UCSD-AML1 (cell line): Measurements from ENCODE around the gene CTNNA3.
"Not testable (repeated sequence)": the region's sequence is repeated elsewhere in the genome, so short reads cannot be mapped to it uniquely, and the experiment has no call there.

ENCODE experiments used
- DNase-seq: peaks from one replicate; lab custom pipeline; 2025; ENCODE audit not compliant: unreplicated experiment; lab: John Stamatoyannopoulos, UW

CTNNA3 gene

GRCh38 chr10:66463611-66464010, 1232.4 kb downstream of the CTNNA3 start:
- no peak for DNase-seq

GRCh38 chr10:66457629-66458028, 1238.4 kb downstream of the CTNNA3 start:
- DNase-seq, result no peak

GRCh38 chr10:66455304-66455703, 1240.7 kb downstream of the CTNNA3 start:
- no peak for DNase-seq

- DNase-seq, result no peak
These were observed 1255.4 kb downstream of the CTNNA3 start for GRCh38 chr10:66440568-66440967.

GRCh38 chr10:66414943-66415342, 1281.1 kb downstream of the CTNNA3 start:
- peak; percentile 2 for DNase-seq

- no peak for DNase-seq
These were observed 1290.4 kb downstream of the CTNNA3 start for GRCh38 chr10:66405566-66405965.

- no peak for DNase-seq
These were observed 1297.3 kb downstream of the CTNNA3 start for GRCh38 chr10:66398669-66399068.

- no peak for DNase-seq
These were observed 1301.5 kb downstream of the CTNNA3 start for GRCh38 chr10:66394342-66395063.

- DNase-seq, result no peak
These were observed 1305.1 kb downstream of the CTNNA3 start for GRCh38 chr10:66390926-66391325.

- DNase-seq, result no peak
These were observed 1315.0 kb downstream of the CTNNA3 start for GRCh38 chr10:66381045-66381444.

- no peak for DNase-seq
These were observed 1317.7 kb downstream of the CTNNA3 start for GRCh38 chr10:66378117-66378876.

GRCh38 chr10:66368146-66368545, 1327.8 kb downstream of the CTNNA3 start:
- DNase-seq, result no peak

- DNase-seq, result no peak
These were observed 1329.8 kb downstream of the CTNNA3 start for GRCh38 chr10:66366163-66366562.

- no peak for DNase-seq
These were observed 1330.3 kb downstream of the CTNNA3 start for GRCh38 chr10:66365686-66366085.

- DNase-seq, result no peak
These were observed 1333.5 kb downstream of the CTNNA3 start for GRCh38 chr10:66362522-66362921.

GRCh38 chr10:66353822-66354221, 1342.2 kb downstream of the CTNNA3 start:
- not testable (repeated sequence) for DNase-seq

- no peak for DNase-seq
These were observed 1342.6 kb downstream of the CTNNA3 start for GRCh38 chr10:66353422-66353821.

GRCh38 chr10:66350622-66351399, 1345.2 kb downstream of the CTNNA3 start:
- DNase-seq, result no peak

- DNase-seq, result no peak
These were observed 1346.3 kb downstream of the CTNNA3 start for GRCh38 chr10:66349726-66350125.

- DNase-seq, result no peak
These were observed 1346.9 kb downstream of the CTNNA3 start for GRCh38 chr10:66349076-66349475.

GRCh38 chr10:66337211-66337610, 1358.8 kb downstream of the CTNNA3 start:
- no peak for DNase-seq

GRCh38 chr10:66336791-66337190, 1359.2 kb downstream of the CTNNA3 start:
- no peak for DNase-seq
